GM23338 (cell line): Measurements from ENCODE around the gene COMMD10. TPM values are rescaled to one million over a fixed set of nuclear protein-coding genes. Genes with fewer than 3 reads are reported as not detected.

Source experiments
- ATAC-seq: fragments of 200-7000 bp; cut with Tn5 transposase; 3 replicates; pipeline ENCODE4 v1.9.1; 2020
- DNase-seq: peaks from one replicate; pipeline ENCODE4 v3.0.0-alpha.2; 2015; ENCODE audit warnings: low spot score
- H2AFZ ChIP-seq: fragments of 200-600 bp; sonication (generic); 2 replicates; pipeline ENCODE4 v1.8.0; 2016; ENCODE audit warnings: antibody characterized with exemption, mild to moderate bottlenecking, moderate library complexity
- H3F3A ChIP-seq: fragments of 200-600 bp; sonication (generic); replicated peaks from 2 replicates; pipeline ENCODE4 v1.8.0; 2017; ENCODE audit warnings: antibody characterized with exemption, mixed run types, low read depth
- H3K27ac ChIP-seq: fragments of 200-600 bp; sonication (generic); 2 replicates; pipeline ENCODE4 v1.6.1; 2016; ENCODE audit warnings: low read depth
- H3K27me3 ChIP-seq: fragments of 200-600 bp; sonication (generic); 2 replicates; pipeline ENCODE4 v1.8.0; 2016; ENCODE audit warnings: mild to moderate bottlenecking, mixed run types, moderate library complexity; ENCODE audit not compliant: insufficient read depth
- H3K36me3 ChIP-seq: fragments of 200-600 bp; sonication (generic); 2 replicates; pipeline ENCODE4 v1.8.0; 2016; ENCODE audit warnings: mild to moderate bottlenecking; ENCODE audit not compliant: insufficient read depth
- H3K4me1 ChIP-seq: fragments of 200-600 bp; sonication (generic); 2 replicates; pipeline ENCODE4 v1.8.0; 2016; ENCODE audit warnings: mild to moderate bottlenecking, moderate library complexity; ENCODE audit not compliant: insufficient read depth
- H3K4me2 ChIP-seq: fragments of 200-600 bp; sonication (generic); 2 replicates; pipeline ENCODE4 v1.7.1; 2017; ENCODE audit warnings: mixed run types
- H3K4me3 ChIP-seq: fragments of 200-600 bp; sonication (generic); 2 replicates; pipeline ENCODE4 v1.6.1; 2016; ENCODE audit warnings: mixed run types
- H3K79me2 ChIP-seq: fragments of 200-600 bp; sonication (generic); replicated peaks from 2 replicates; pipeline ENCODE4 v1.8.0; 2017; ENCODE audit warnings: mild to moderate bottlenecking; ENCODE audit not compliant: insufficient read depth
- H3K9me2 ChIP-seq: fragments of 200-600 bp; sonication (generic); 2 replicates; pipeline ENCODE4 v1.8.0; 2017; ENCODE audit not compliant: insufficient read depth
- H4K20me1 ChIP-seq: fragments of 200-600 bp; sonication (generic); replicated peaks from 2 replicates; pipeline ENCODE4 v1.8.0; 2017; ENCODE audit warnings: mild to moderate bottlenecking; ENCODE audit not compliant: insufficient read depth
- H3K27ac Mint-ChIP-seq: 2 replicates; pipeline ENCODE4 v1.8.0; 2020; ENCODE audit warnings: inconsistent platforms, mild to moderate bottlenecking, moderate library complexity, mixed read lengths
- H3K27me3 Mint-ChIP-seq: 3 replicates; pipeline ENCODE4 v1.8.0; 2022; ENCODE audit warnings: low read depth, mild to moderate bottlenecking, moderate library complexity, mixed read lengths, inconsistent platforms; ENCODE audit not compliant: insufficient read depth, poor library complexity
- H3K36me3 Mint-ChIP-seq: 3 replicates; pipeline ENCODE4 v1.8.0; 2021; ENCODE audit warnings: low read depth, mild to moderate bottlenecking, inconsistent platforms, moderate library complexity, mixed read lengths
- H3K4me1 Mint-ChIP-seq: 3 replicates; pipeline ENCODE4 v1.8.0; 2020; ENCODE audit warnings: mild to moderate bottlenecking, inconsistent platforms, mixed read lengths
- H3K4me3 Mint-ChIP-seq: 3 replicates; pipeline ENCODE4 v1.8.0; 2021; ENCODE audit warnings: moderate library complexity, mild to moderate bottlenecking, inconsistent platforms, mixed read lengths
- H3K9me3 Mint-ChIP-seq: 3 replicates; pipeline ENCODE4 v1.8.0; 2020; ENCODE audit warnings: moderate library complexity, mild to moderate bottlenecking, inconsistent platforms, mixed read lengths
- CREB1 ChIP-seq: fragments of 250-450 bp; sonication (Bioruptor Pico); IDR thresholded peaks from 2 replicates; pipeline ENCODE4 v1.5.0; 2020; ENCODE audit warnings: low read depth, mild to moderate bottlenecking, moderate library complexity
- CTCF ChIP-seq, 2 experiments: fragments of 200-600 bp in 1 of 2; sonication (generic) in 1 of 2; conservative IDR thresholded peaks; 2 replicates each; pipeline versions ENCODE4 v1.5.1 to v1.6.1; 2016 to 2017; ENCODE audit warnings: antibody characterized with exemption in 2 of 2, low read depth in 2 of 2, mild to moderate bottlenecking in 2 of 2, moderate library complexity in 1 of 2
- ETS1 ChIP-seq: IDR thresholded peaks from 2 replicates; pipeline ENCODE4 v1.6.1; 2016; ENCODE audit warnings: antibody characterized with exemption
- EZH2 ChIP-seq: fragments of 200-600 bp; sonication (generic); IDR thresholded peaks from one replicate; pipeline ENCODE4 v1.8.0; 2017; ENCODE audit warnings: antibody characterized with exemption, mild to moderate bottlenecking, low read depth; ENCODE audit not compliant: unreplicated experiment
- EZH2phosphoT487 ChIP-seq: fragments of 200-600 bp; sonication (generic); IDR thresholded peaks from one replicate; pipeline ENCODE4 v1.8.1; 2018; ENCODE audit warnings: antibody characterized with exemption; ENCODE audit not compliant: unreplicated experiment
- JUNB ChIP-seq: IDR thresholded peaks from one replicate; pipeline ENCODE4 v1.6.1; 2016; ENCODE audit warnings: antibody characterized with exemption; ENCODE audit not compliant: unreplicated experiment
- NANOG ChIP-seq: IDR thresholded peaks from 2 replicates; pipeline ENCODE4 v1.6.1; 2016; ENCODE audit warnings: antibody characterized with exemption, borderline replicate concordance
- POLR2AphosphoS5 ChIP-seq: IDR thresholded peaks from 2 replicates; pipeline ENCODE4 v1.6.1; 2016; ENCODE audit warnings: antibody characterized with exemption, low read depth
- REST ChIP-seq: IDR thresholded peaks from one replicate; pipeline ENCODE4 v1.6.1; 2018; ENCODE audit warnings: antibody characterized with exemption; ENCODE audit not compliant: unreplicated experiment
- ZNF114 ChIP-seq: fragments of 250-450 bp; sonication (Bioruptor Pico); IDR thresholded peaks from 2 replicates; pipeline ENCODE4 v1.5.0; 2020; ENCODE audit warnings: mild to moderate bottlenecking, moderate library complexity
- ZNF331 ChIP-seq: fragments of 250-450 bp; sonication (Bioruptor Pico); IDR thresholded peaks from 2 replicates; pipeline ENCODE4 v1.5.0; 2020; ENCODE audit warnings: low read depth, mild to moderate bottlenecking, moderate library complexity
- polyA plus RNA-seq: library from polyadenylated mRNA; unstranded; fragments of >200 nt; fragmentation: Nextera tagmentation; extraction: Ambion mirVana; gene quantifications from 2 replicates; pipeline ENCODE4 v1.2.1, GENCODE V29; 2016
- total RNA-seq: library from RNA; depleted of rRNA; stranded (reverse); fragments of >200 nt; shearing (Covaris generic); gene quantifications from 2 replicates; pipeline ENCODE4 v1.2.3, GENCODE V29; 2014

COMMD10 gene
- total and polyA plus RNA-seq, 2 experiments from 2014 or later = 58.5 to 84.0 TPM

GRCh38 chr5:116068028-116068632 lies 16.7 kb upstream of the COMMD10 start (continued):
- TF ChIP-seq CTCF (conservative IDR thresholded peaks at IDR 0.05; ENCODE audit: low read depth in 2 of 2) (peak; percentile 70 to 99), EZH2phosphoT487 (no peak), REST (no peak), ZNF114 (CRISPR knock-in tag) (no peak), ZNF331 (CRISPR knock-in tag) (no peak), CREB1 (CRISPR knock-in tag) (no peak), JUNB (no peak)

GRCh38 chr5:116071211-116071610 lies 13.6 kb upstream of the COMMD10 start:
- Mint-ChIP-seq H3K4me1 (no peaks in the 10 kb centered on the region), H3K9me3 (no peaks in the 10 kb centered on the region)
- no peak for ATAC-seq
- no peak for TF ChIP-seq CREB1 (CRISPR knock-in tag)
- TF ChIP-seq REST = no peak
- no peak for TF ChIP-seq NANOG
- no peak for TF ChIP-seq CTCF (conservative IDR thresholded peaks at IDR 0.05; ENCODE audit: low read depth in 2 of 2)
- no peak for TF ChIP-seq EZH2
- no peak for TF ChIP-seq ZNF331 (CRISPR knock-in tag)
- no peak for TF ChIP-seq JUNB
- no peak for TF ChIP-seq EZH2phosphoT487
- TF ChIP-seq ETS1 = no peak
- no peak for TF ChIP-seq POLR2AphosphoS5
- no peak for TF ChIP-seq ZNF114 (CRISPR knock-in tag)

More at GRCh38 chr5:116071211-116071610, 13.6 kb upstream of the COMMD10 start:
- H3K27me3 Mint-ChIP-seq = no peaks in the 10 kb centered on the region
- DNase-seq = no peak
- Histone ChIP-seq H3F3A (no peaks in the 10 kb centered on the region), H2AFZ (no peak overlapping the region), H3K9me2 (no peaks in the 10 kb centered on the region; the same call in 1 of the 2 replicates), H3K4me3 (no peak overlapping the region), H3K27ac (no peak overlapping the region), H3K4me2 (no peak overlapping the region), H3K36me3 (no peaks in the 10 kb centered on the region), H3K27me3 (no peaks in the 10 kb centered on the region), H3K79me2 (no peaks in the 10 kb centered on the region), H3K4me1 (no peaks in the 10 kb centered on the region), H4K20me1 (no peaks in the 10 kb centered on the region)
- H3K27ac Mint-ChIP-seq = no peak overlapping the region
- no peaks in the 10 kb centered on the region for H3K36me3 Mint-ChIP-seq
- H3K4me3 Mint-ChIP-seq = no peak overlapping the region
